Adrenal gland (tissue), 12 donors: ENCODE results near the gene TEX48. TPM values are rescaled to one million over a fixed set of nuclear protein-coding genes. Genes with fewer than 3 reads are reported as not detected.

Experiments
- DNase-seq, 7 donors: peaks; one replicate each; pipeline ENCODE4 v3.0.0-alpha.2; 2019 to 2020
- H3K27ac ChIP-seq, 5 donors: fragments of 200-600 bp; sonication (generic) in 4 of 5; 1 replicate in 3 of 5; 2 replicates in 2 of 5; pipeline versions ENCODE4 v1.5.1 to v1.8.0; 2016 to 2020; ENCODE audit warnings: mild to moderate bottlenecking in 1 of 5
- H3K27me3 ChIP-seq: fragments of 200-600 bp; 2 replicates; pipeline ENCODE4 v1.8.0; 2021
- H3K36me3 ChIP-seq, 2 donors: fragments of 200-600 bp; replicated peaks in 1 of 2; 1 replicate in 1 of 2; 2 replicates in 1 of 2; pipeline versions ENCODE4 v1.5.1 to v1.8.0; 2018 to 2022
- H3K4me1 ChIP-seq, 2 donors: fragments of 200-600 bp; replicated peaks in 1 of 2; 1 replicate in 1 of 2; 2 replicates in 1 of 2; pipeline versions ENCODE4 v1.5.1 to v1.8.0; 2018 to 2021
- H3K4me3 ChIP-seq, 4 donors: fragments of 200-600 bp; sonication (generic) in 3 of 4; one replicate each; pipeline ENCODE4 v1.5.1; 2016 to 2018
- H3K9me3 ChIP-seq, 3 donors: fragments of 200-600 bp; sonication (generic) in 1 of 3; replicated peaks in 1 of 3; 1 replicate in 2 of 3; 2 replicates in 1 of 3; pipeline versions ENCODE4 v1.5.1 to v1.8.0; 2016 to 2021
- CTCF ChIP-seq, 6 experiments: fragments of 450-650 bp in 4 of 6; fragments of 200-600 bp in 2 of 6; sonication (generic) in 1 of 6; IDR thresholded peaks; 1 replicate in 5 of 6; 2 replicates in 1 of 6; pipeline versions ENCODE4 v1.5.1 to v1.8.0; 2016 to 2021; ENCODE audit warnings: antibody characterized with exemption in 6 of 6, mild to moderate bottlenecking in 2 of 6, moderate library complexity in 1 of 6
- POLR2A ChIP-seq, 2 donors: fragments of 450-650 bp; IDR thresholded peaks; one replicate each; pipeline ENCODE4 v1.6.1; 2017; ENCODE audit warnings: antibody characterized with exemption in 2 of 2, mild to moderate bottlenecking in 2 of 2, moderate library complexity in 1 of 2
- WGBS, 4 donors: extraction: QIAGEN DNeasy Blood & Tissue Kit in 2 of 4; methylation state at CpG; one replicate each; pipeline versions ENCODE4 v1.1.5 to v1.1.7; 2013 to 2017; 5-methylcytosine and 5-hydroxymethylcytosine counted together
- intact Hi-C, 2 donors: fragments of 100-400 bp; cut with DNase I; formaldehyde crosslinking; loops; one replicate each; pipeline versions ENCODE4 v1.14.1 to v1.15.0; 2022 to 2023
- polyA plus RNA-seq, 3 donors: library from polyadenylated mRNA; stranded (reverse); fragments of 200-250 nt in 2 of 3; fragments of 350-450 nt in 1 of 3; fragmentation: Illumina TruSeq in 1 of 3; extraction: RNeasy Lipid Tissue Mini Kit (QIAGEN cat#74804) in 1 of 3; gene quantifications; one replicate each; pipeline ENCODE4 v1.2.3, GENCODE V29; 2013 to 2014
- total RNA-seq, 9 donors: library from RNA; depleted of rRNA in 4 of 9; stranded (reverse); fragments of >200 nt in 4 of 9; fragments of 120-200 nt in 1 of 9; fragmentation: NEBNext Ultra II Directional in 1 of 9; extraction: Animal tissue kit (Norgen Biotek cat#: 25700) in 1 of 9; gene quantifications; one replicate each; pipeline versions ENCODE4 v1.1.0 to v1.2.4, GENCODE V29; 2013 to 2023
- donor health status: healthy with polysubstance abuse.
- donor health status: Bipolar disorder and iron deficiency.
- donor health status: DM: yes; HTN: yes; CAD: no.
- donor health status: DM: no; HTN: no; CAD: no.
- donor health status: DM: no; HTN: no; CAD: no.
- donor health status: DM: yes; HTN: yes; CAD: no.

TEX48 gene
- total and polyA plus RNA-seq, 12 donors: not detected

DNA sequence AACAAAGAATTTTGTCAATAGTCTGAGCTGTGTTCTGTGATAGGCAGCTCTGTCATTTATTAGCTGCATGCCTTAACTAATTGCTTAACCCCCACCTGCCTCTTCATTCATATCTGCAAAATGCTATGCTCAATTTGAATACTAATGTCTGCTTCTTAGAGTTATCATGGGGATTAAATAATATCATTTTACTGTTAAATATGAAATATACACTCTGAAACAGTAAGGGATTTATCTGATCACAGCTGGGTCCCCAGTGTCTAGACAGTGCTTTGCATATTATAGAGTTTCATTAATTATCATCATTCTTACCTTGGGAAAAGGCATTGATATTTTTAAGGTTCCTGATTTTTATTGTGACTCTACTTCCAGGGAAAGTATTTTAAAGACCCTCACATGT lies 12.0 kb downstream of the TEX48 start:
- peaks cover 9% of the 10 kb centered on the region for H3K27me3 ChIP-seq
- intact Hi-C loops: no loop called here
- no peak overlapping the region for H3K4me3 ChIP-seq
- H3K27ac ChIP-seq: no peak overlapping the region
- no peak for DNase-seq
- no peaks in the 10 kb centered on the region for H3K36me3 ChIP-seq
- TF ChIP-seq CTCF (IDR thresholded peaks at IDR 0.05) (no peak), POLR2A (IDR thresholded peaks at IDR 0.05) (no peak)
- H3K4me1 ChIP-seq: no peaks in the 10 kb centered on the region
- H3K9me3 ChIP-seq: no peaks in the 10 kb centered on the region

GRCh38 chr9:114668146-114668545 lies 13.8 kb downstream of the TEX48 start:
- Histone ChIP-seq H3K9me3 (no peaks in the 10 kb centered on the region), H3K27me3 (no peaks in the 10 kb centered on the region), H3K27ac (no peak overlapping the region), H3K4me3 (no peak overlapping the region), H3K36me3 (no peaks in the 10 kb centered on the region), H3K4me1 (no peaks in the 10 kb centered on the region)
- intact Hi-C loops: no loop called here
- no peak for DNase-seq
- TF ChIP-seq CTCF (IDR thresholded peaks at IDR 0.05) (no peak), POLR2A (IDR thresholded peaks at IDR 0.05) (no peak)
- WGBS, 4 donors: 66 to 84% (median 68%) methylated on average over 6 of the region's 6 CpGs

- no peaks in the 10 kb centered on the region for H3K4me1 ChIP-seq
- DNase-seq: no peak
- H3K4me3 ChIP-seq: no peak overlapping the region
- intact Hi-C loops: no loop called here
- no peak overlapping the region for H3K27ac ChIP-seq
- 52 to 75% (median 62%) methylated on average over 4 of the region's 4 CpGs for WGBS, 4 donors
- no peak for TF ChIP-seq POLR2A (IDR thresholded peaks at IDR 0.05)
- TF ChIP-seq CTCF (IDR thresholded peaks at IDR 0.05): no peak
- no peaks in the 10 kb centered on the region for H3K36me3 ChIP-seq
- no peaks in the 10 kb centered on the region for H3K27me3 ChIP-seq
- no peaks in the 10 kb centered on the region for H3K9me3 ChIP-seq
Observed at GRCh38 chr9:114666851-114667250, 15.1 kb downstream of the TEX48 start.

DNA sequence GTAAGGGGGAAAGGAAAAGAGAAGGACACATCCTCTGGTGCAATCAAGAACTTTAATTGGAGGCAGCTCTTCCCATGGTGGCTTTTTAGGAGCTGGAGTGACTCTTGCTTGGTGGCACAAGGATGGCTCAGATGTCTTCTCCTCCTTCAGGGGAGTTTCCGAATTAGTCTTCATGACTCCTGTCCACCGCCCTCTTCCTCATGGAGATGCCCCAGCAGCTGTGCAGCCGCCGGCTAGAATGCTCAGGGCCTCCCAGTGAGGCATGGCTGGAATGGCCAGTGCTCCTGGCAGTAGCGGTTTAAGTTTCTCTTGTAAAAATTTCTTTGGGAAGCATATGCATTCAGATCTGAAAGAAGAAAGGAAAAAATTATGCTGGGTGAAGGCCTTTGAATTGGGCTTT lies 15.6 kb downstream of the TEX48 start:
- no peaks in the 10 kb centered on the region for H3K27me3 ChIP-seq
- no peak for TF ChIP-seq POLR2A (IDR thresholded peaks at IDR 0.05)
- H3K4me1 ChIP-seq: no peaks in the 10 kb centered on the region
- H3K9me3 ChIP-seq: no peaks in the 10 kb centered on the region
- 86 to 96% (median 95%) methylated on average over 5 of the region's 5 CpGs for WGBS, 4 donors
- intact Hi-C loops: no loop called here
- H3K36me3 ChIP-seq: no peaks in the 10 kb centered on the region
- H3K27ac ChIP-seq: no peak overlapping the region
- no peak overlapping the region for H3K4me3 ChIP-seq
- DNase-seq: no peak

DNA sequence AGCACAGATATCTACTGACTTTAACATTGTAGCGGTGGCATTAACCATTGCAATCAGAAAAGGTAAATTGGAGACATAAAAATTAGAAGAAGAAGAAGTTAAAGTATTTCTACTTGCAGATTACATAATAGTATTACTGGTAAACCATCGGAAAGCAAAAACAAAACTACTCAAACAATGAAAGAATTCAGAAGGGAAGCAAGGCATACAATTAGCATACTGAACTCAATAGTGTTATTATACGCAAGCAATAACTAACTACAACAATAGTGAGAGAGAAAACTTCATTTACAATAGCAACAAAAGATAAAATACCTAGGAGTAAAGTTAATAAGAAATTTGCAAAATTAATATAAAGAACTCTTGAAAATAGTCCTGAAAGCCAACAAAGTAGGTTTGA lies 17.8 kb downstream of the TEX48 start:
- H3K27ac ChIP-seq: no peak overlapping the region
- H3K27me3 ChIP-seq: no peaks in the 10 kb centered on the region
- WGBS, 4 donors: 64 to 82% (median 78%) methylated on average over 3 of the region's 3 CpGs
- no peak for DNase-seq
- no peaks in the 10 kb centered on the region for H3K9me3 ChIP-seq
- H3K4me1 ChIP-seq: no peaks in the 10 kb centered on the region
- H3K4me3 ChIP-seq: no peak overlapping the region
- intact Hi-C loops: loop anchor here in 1 of 2 donors (5.0 kb wide), 1 partner anchor 348 kb away; no protein-coding TSS in a partner anchor
- TF ChIP-seq POLR2A (IDR thresholded peaks at IDR 0.05) (no peak), CTCF (IDR thresholded peaks at IDR 0.05) (no peak)
- H3K36me3 ChIP-seq: no peaks in the 10 kb centered on the region
